Liver (tissue), 9 donors: ENCODE data around the gene TMEM212. TPM values are rescaled to one million over a fixed set of nuclear protein-coding genes. Genes with fewer than 3 reads are reported as not detected.

Source experiments
- DNase-seq: peaks from one replicate; pipeline ENCODE4 v3.0.0-alpha.2; 2017; ENCODE audit warnings: low spot score
- H3K27ac ChIP-seq, 2 donors: one replicate each; pipeline ENCODE4 v1.7.0; 2013; ENCODE audit warnings: inconsistent platforms in 2 of 2, low read length in 2 of 2, control low read depth in 1 of 2, low read depth in 1 of 2, mild to moderate bottlenecking in 1 of 2
- H3K27me3 ChIP-seq, 4 donors: one replicate each; pipeline versions ENCODE4 v1.6.1 to v1.7.0; 2013; ENCODE audit warnings: low read length in 3 of 4, inconsistent platforms in 1 of 4, mild to moderate bottlenecking in 1 of 4, moderate library complexity in 1 of 4; ENCODE audit not compliant: control insufficient read depth in 4 of 4, insufficient read depth in 4 of 4
- H3K36me3 ChIP-seq, 4 donors: one replicate each; pipeline versions ENCODE4 v1.6.1 to v1.7.0; 2013; ENCODE audit warnings: low read length in 3 of 4, mild to moderate bottlenecking in 3 of 4, low read depth in 1 of 4, moderate library complexity in 1 of 4; ENCODE audit not compliant: control insufficient read depth in 4 of 4, insufficient read depth in 3 of 4
- H3K4me1 ChIP-seq, 4 donors: one replicate each; pipeline versions ENCODE4 v1.6.1 to v1.7.0; 2013; ENCODE audit warnings: low read length in 3 of 4, mild to moderate bottlenecking in 3 of 4, moderate library complexity in 1 of 4; ENCODE audit not compliant: control insufficient read depth in 4 of 4, insufficient read depth in 4 of 4
- H3K4me3 ChIP-seq, 3 donors: one replicate each; pipeline versions ENCODE4 v1.6.1 to v1.7.0; 2013; ENCODE audit warnings: low read length in 3 of 3, control low read depth in 1 of 3, low read depth in 1 of 3, mild to moderate bottlenecking in 1 of 3
- H3K9ac ChIP-seq, 2 donors: one replicate each; pipeline ENCODE4 v1.7.0; 2013; ENCODE audit warnings: low read length in 2 of 2, mild to moderate bottlenecking in 2 of 2, moderate library complexity in 2 of 2, control low read depth in 1 of 2, low read depth in 1 of 2
- H3K9me3 ChIP-seq, 4 donors: one replicate each; pipeline versions ENCODE4 v1.6.1 to v1.7.0; 2013; ENCODE audit warnings: low read length in 3 of 4; ENCODE audit not compliant: control insufficient read depth in 4 of 4
- ATF3 ChIP-seq: IDR thresholded peaks from 2 replicates; pipeline ENCODE4 v1.6.1; 2016; ENCODE audit warnings: antibody characterized with exemption
- CTCF ChIP-seq: fragments of 150-350 bp; IDR thresholded peaks from 2 replicates; pipeline ENCODE4 v1.5.1; 2017; ENCODE audit warnings: improper control_type of control experiment, low read depth, low read length; ENCODE audit not compliant: missing input control
- EGR1 ChIP-seq, 2 donors: IDR thresholded peaks; 2 replicates each; pipeline ENCODE4 v1.6.1; 2016 to 2018; ENCODE audit warnings: antibody characterized with exemption in 2 of 2, low read depth in 2 of 2
- FOXA1 ChIP-seq: IDR thresholded peaks from 2 replicates; pipeline ENCODE4 v1.6.1; 2016; ENCODE audit warnings: antibody characterized with exemption
- FOXA2 ChIP-seq: IDR thresholded peaks from 2 replicates; pipeline ENCODE4 v1.6.1; 2016; ENCODE audit warnings: antibody characterized with exemption
- GABPA ChIP-seq, 2 donors: IDR thresholded peaks in 1 of 2; conservative IDR thresholded peaks in 1 of 2; 2 replicates each; pipeline ENCODE4 v1.6.1; 2016; ENCODE audit warnings: antibody characterized with exemption in 2 of 2, mild to moderate bottlenecking in 1 of 2, moderate library complexity in 1 of 2
- HNF4A ChIP-seq, 2 donors: conservative IDR thresholded peaks; 2 replicates each; pipeline ENCODE4 v1.6.1; 2016; ENCODE audit warnings: antibody characterized with exemption in 2 of 2, mild to moderate bottlenecking in 2 of 2
- HNF4G ChIP-seq: IDR thresholded peaks from 2 replicates; pipeline ENCODE4 v1.6.1; 2016; ENCODE audit warnings: antibody characterized with exemption
- JUND ChIP-seq, 2 donors: IDR thresholded peaks; 2 replicates each; pipeline ENCODE4 v1.6.1; 2016; ENCODE audit warnings: antibody characterized with exemption in 2 of 2
- MAX ChIP-seq: IDR thresholded peaks from 2 replicates; pipeline ENCODE4 v1.6.1; 2016; ENCODE audit warnings: antibody characterized with exemption
- NR2F2 ChIP-seq: IDR thresholded peaks from 2 replicates; pipeline ENCODE4 v1.6.1; 2016; ENCODE audit warnings: antibody characterized with exemption
- RAD21 ChIP-seq, 2 donors: IDR thresholded peaks; 2 replicates each; pipeline ENCODE4 v1.6.1; 2016; ENCODE audit warnings: antibody characterized with exemption in 2 of 2, mild to moderate bottlenecking in 2 of 2
- REST ChIP-seq: IDR thresholded peaks from 2 replicates; pipeline ENCODE4 v1.6.1; 2016; ENCODE audit warnings: antibody characterized with exemption, mild to moderate bottlenecking
- RXRA ChIP-seq, 2 donors: IDR thresholded peaks; 2 replicates each; pipeline ENCODE4 v1.6.1; 2017 to 2018; ENCODE audit warnings: antibody characterized with exemption in 2 of 2, mild to moderate bottlenecking in 1 of 2
- SP1 ChIP-seq: IDR thresholded peaks from 2 replicates; pipeline ENCODE4 v1.6.1; 2018; ENCODE audit warnings: antibody characterized with exemption, mild to moderate bottlenecking
- TAF1 ChIP-seq: conservative IDR thresholded peaks from 2 replicates; pipeline ENCODE4 v1.6.1; 2016; ENCODE audit warnings: antibody characterized with exemption, mild to moderate bottlenecking
- YY1 ChIP-seq: IDR thresholded peaks from 2 replicates; pipeline ENCODE4 v1.6.1; 2016; ENCODE audit warnings: antibody characterized with exemption, mild to moderate bottlenecking
- WGBS: extraction: QIAGEN DNeasy Blood & Tissue Kit; methylation state at CpG from one replicate; pipeline ENCODE4 v1.1.7; 2013; 5-methylcytosine and 5-hydroxymethylcytosine counted together
- polyA plus RNA-seq, 2 donors: library from polyadenylated mRNA; stranded (reverse) in 1 of 2; unstranded in 1 of 2; fragments of 200-250 nt in 1 of 2; fragments of >200 nt in 1 of 2; fragmentation: Nextera tagmentation in 1 of 2; extraction: Ambion mirVana in 1 of 2; gene quantifications; one replicate each; pipeline versions ENCODE4 v1.2.1 to v1.2.3, GENCODE V29; 2013 to 2015
- total RNA-seq, 2 donors: library from RNA; depleted of rRNA; stranded (reverse); fragments of >200 nt; gene quantifications; one replicate each; pipeline ENCODE4 v1.2.3, GENCODE V29; 2014
- TF ChIP-seq, protein P1 (sequence below): IDR thresholded peaks from 2 replicates; pipeline ENCODE4 v1.6.1; 2016; ENCODE audit warnings: antibody characterized with exemption
- donor health status: healthy.
- donor health status: healthy.
- donor health status: healthy.
- donor health status: healthy.
- donor health status: healthy.

TMEM212 gene
- total and polyA plus RNA-seq, 4 donors: not detected

GRCh38 chr3:171862993-171863521, 19.9 kb downstream of the TMEM212 start:
- 80% methylated on average over 11 of the region's 11 CpGs for WGBS
- Histone ChIP-seq H3K36me3 (no peaks in the 10 kb centered on the region), H3K27ac (no peak overlapping the region), H3K9ac (no peak overlapping the region), H3K4me3 (no peak overlapping the region), H3K4me1 (no peaks in the 10 kb centered on the region), H3K27me3 (no peaks in the 10 kb centered on the region), H3K9me3 (no peaks in the 10 kb centered on the region)
- no peak for DNase-seq
- TF ChIP-seq YY1 (no peak), GABPA (IDR thresholded peaks at IDR 0.05 in 1 of 2, conservative IDR thresholded peaks at IDR 0.05 in 1 of 2) (no peak), FOXA1 (no peak), CTCF (no peak), HNF4A (conservative IDR thresholded peaks at IDR 0.05) (no peak), SP1 (no peak), FOXA2 (no peak)

GRCh38 chr3:171863920-171864319, 20.8 kb downstream of the TMEM212 start:
- no peaks in the 10 kb centered on the region for H3K4me1 ChIP-seq
- no peak for DNase-seq
- H3K36me3 ChIP-seq: no peaks in the 10 kb centered on the region
- H3K4me3 ChIP-seq: no peak overlapping the region
- no peak overlapping the region for H3K27ac ChIP-seq
- no peak overlapping the region for H3K9ac ChIP-seq
- 94% methylated on average over 3 of the region's 3 CpGs for WGBS
- H3K27me3 ChIP-seq: no peaks in the 10 kb centered on the region
- no peak for TF ChIP-seq JUND (IDR thresholded peaks at IDR 0.05)
- TF ChIP-seq, protein P1, sequence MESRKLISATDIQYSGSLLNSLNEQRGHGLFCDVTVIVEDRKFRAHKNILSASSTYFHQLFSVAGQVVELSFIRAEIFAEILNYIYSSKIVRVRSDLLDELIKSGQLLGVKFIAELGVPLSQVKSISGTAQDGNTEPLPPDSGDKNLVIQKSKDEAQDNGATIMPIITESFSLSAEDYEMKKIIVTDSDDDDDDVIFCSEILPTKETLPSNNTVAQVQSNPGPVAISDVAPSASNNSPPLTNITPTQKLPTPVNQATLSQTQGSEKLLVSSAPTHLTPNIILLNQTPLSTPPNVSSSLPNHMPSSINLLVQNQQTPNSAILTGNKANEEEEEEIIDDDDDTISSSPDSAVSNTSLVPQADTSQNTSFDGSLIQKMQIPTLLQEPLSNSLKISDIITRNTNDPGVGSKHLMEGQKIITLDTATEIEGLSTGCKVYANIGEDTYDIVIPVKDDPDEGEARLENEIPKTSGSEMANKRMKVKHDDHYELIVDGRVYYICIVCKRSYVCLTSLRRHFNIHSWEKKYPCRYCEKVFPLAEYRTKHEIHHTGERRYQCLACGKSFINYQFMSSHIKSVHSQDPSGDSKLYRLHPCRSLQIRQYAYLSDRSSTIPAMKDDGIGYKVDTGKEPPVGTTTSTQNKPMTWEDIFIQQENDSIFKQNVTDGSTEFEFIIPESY: no peak
- TF ChIP-seq RXRA (IDR thresholded peaks at IDR 0.05): no peak
- no peak for TF ChIP-seq GABPA (IDR thresholded peaks at IDR 0.05 in 1 of 2, conservative IDR thresholded peaks at IDR 0.05 in 1 of 2)
- no peak for TF ChIP-seq YY1
- no peak for TF ChIP-seq CTCF
- TF ChIP-seq RAD21 (IDR thresholded peaks at IDR 0.05): no peak
- no peak for TF ChIP-seq EGR1 (IDR thresholded peaks at IDR 0.05; ENCODE audit: low read depth in 2 of 2)
- no peak for TF ChIP-seq HNF4A (conservative IDR thresholded peaks at IDR 0.05)
- no peak for TF ChIP-seq TAF1
- TF ChIP-seq SP1: no peak
- TF ChIP-seq FOXA2: no peak
- TF ChIP-seq REST: no peak
- no peak for TF ChIP-seq HNF4G
- no peak for TF ChIP-seq ATF3
- no peak for TF ChIP-seq NR2F2
- TF ChIP-seq MAX: no peak
- no peak for TF ChIP-seq FOXA1
- no peaks in the 10 kb centered on the region for H3K9me3 ChIP-seq
